NB4 (cell line): Measurements from ENCODE around the gene FAM120C.

Experiments
- DNase-seq: peaks from one replicate; pipeline ENCODE4 v3.0.0; 2010; ENCODE audit warnings: low read depth
- H3K4me3 ChIP-seq: one replicate; pipeline ENCODE4 v1.5.1; 2011; ENCODE audit warnings: mild to moderate bottlenecking, low read depth, low read length, moderate library complexity
- MYC ChIP-seq: IDR thresholded peaks from 2 replicates; pipeline ENCODE4 v1.6.1; 2011; ENCODE audit warnings: low read depth, low read length
- POLR2A ChIP-seq: IDR thresholded peaks from 2 replicates; pipeline ENCODE4 v1.6.1; 2011; ENCODE audit warnings: mild to moderate bottlenecking; ENCODE audit not compliant: insufficient read length; ENCODE audit errors: extremely low read depth
- TF ChIP-seq, protein P1 (sequence below): IDR thresholded peaks from one replicate; pipeline ENCODE4 v1.5.1; 2012; ENCODE audit warnings: low read depth, low read length
- TF ChIP-seq, protein P2 (sequence below): IDR thresholded peaks from 2 replicates; pipeline ENCODE4 v1.6.1; 2011; ENCODE audit warnings: low read depth, low read length

The FAM120C gene

DNA sequence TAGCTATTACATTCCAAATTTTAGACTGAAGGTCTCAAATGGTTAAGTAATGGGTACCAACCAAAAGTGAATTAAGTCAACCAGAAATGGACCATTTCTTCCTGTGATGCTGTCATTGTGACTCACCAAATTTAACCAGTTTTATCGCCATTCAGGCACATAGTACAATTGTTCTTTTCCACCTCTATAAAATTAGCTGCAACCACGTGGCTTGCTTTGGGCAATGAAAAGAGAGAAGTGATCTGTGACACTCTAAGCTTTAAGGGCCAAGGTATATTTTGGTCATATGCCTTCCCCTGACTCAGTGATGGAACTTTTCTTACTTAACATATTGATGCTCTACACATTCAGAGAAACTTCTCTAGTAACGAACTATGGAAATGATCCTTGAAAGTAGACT is 118.5 kb downstream of the FAM120C start:
- DNase-seq, result no peak
- no peak overlapping the region for H3K4me3 ChIP-seq
- TF ChIP-seq, protein P1, sequence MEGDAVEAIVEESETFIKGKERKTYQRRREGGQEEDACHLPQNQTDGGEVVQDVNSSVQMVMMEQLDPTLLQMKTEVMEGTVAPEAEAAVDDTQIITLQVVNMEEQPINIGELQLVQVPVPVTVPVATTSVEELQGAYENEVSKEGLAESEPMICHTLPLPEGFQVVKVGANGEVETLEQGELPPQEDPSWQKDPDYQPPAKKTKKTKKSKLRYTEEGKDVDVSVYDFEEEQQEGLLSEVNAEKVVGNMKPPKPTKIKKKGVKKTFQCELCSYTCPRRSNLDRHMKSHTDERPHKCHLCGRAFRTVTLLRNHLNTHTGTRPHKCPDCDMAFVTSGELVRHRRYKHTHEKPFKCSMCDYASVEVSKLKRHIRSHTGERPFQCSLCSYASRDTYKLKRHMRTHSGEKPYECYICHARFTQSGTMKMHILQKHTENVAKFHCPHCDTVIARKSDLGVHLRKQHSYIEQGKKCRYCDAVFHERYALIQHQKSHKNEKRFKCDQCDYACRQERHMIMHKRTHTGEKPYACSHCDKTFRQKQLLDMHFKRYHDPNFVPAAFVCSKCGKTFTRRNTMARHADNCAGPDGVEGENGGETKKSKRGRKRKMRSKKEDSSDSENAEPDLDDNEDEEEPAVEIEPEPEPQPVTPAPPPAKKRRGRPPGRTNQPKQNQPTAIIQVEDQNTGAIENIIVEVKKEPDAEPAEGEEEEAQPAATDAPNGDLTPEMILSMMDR, result no peak
- TF ChIP-seq, protein P2, sequence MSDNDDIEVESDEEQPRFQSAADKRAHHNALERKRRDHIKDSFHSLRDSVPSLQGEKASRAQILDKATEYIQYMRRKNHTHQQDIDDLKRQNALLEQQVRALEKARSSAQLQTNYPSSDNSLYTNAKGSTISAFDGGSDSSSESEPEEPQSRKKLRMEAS, result no peak
- TF ChIP-seq MYC, result no peak

DNA sequence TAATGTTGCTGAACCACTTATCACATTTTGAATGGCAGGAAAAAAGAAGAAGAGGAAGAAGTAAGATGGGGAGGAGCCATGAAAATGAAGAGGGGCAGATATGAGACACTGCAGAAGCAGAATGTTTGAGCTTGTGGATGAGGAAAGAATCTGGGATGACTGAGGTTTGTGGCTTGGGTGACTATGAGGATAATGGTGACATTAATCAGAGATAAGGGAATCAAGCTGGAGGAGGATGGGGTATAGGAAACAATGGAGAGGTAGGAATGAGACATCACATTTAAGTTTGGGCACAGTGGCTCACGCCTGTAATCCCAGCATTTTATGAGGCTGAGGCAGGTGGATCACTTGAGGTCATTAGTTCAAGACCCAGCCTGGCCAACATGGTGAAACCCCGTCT is 119.7 kb downstream of the FAM120C start:
- no peak overlapping the region for H3K4me3 ChIP-seq
- DNase-seq, result no peak
- TF ChIP-seq, protein P2, result no peak
- TF ChIP-seq, protein P1, result no peak
- no peak for TF ChIP-seq POLR2A
- TF ChIP-seq MYC, result no peak

DNA sequence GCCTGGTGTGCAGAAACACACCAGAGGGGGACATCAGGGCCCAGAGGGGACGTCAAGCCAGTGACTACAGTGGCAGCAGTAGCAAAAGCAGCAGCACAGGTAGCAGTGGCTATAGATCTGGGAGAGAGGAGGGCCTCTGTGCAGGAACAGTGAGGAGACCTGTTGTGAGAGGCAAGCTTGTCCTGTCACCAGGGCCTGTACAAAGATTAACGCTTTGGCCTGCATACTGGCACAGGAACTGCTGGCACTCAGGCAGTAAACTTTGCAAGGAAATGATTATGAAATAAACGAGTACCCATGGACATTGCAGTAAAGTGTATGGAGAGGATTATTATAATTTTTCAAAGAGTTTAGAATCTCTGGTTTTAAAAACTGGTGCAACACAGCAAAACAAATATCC is 133.3 kb downstream of the FAM120C start:
- peak; percentile 18 for DNase-seq
- TF ChIP-seq POLR2A, result no peak
- TF ChIP-seq, protein P2, result no peak
- TF ChIP-seq MYC, result no peak
- TF ChIP-seq, protein P1, result no peak

DNA sequence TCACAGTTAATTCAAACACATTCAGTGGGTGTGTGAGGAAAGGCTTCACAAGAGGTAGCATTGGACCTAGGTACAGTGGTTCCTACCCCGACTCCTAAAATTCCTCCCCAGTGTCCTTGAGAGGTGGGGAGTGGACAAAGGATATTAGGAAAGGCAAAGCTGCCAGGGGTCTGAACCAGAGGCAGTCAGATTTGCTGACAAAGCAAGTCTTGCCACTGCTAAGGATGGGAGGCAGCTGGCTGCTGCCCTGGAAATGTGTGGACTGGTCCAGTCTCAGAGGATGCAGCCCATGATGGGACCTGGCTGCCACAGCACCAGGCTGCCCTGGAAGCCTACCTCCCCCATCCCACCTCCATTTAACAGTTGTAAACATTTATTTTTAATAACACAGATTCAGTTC is 134.6 kb downstream of the FAM120C start:
- TF ChIP-seq, protein P2, result no peak
- TF ChIP-seq, protein P1, result no peak
- TF ChIP-seq POLR2A (no peak), MYC (no peak)
- DNase-seq, result no peak
- no peak overlapping the region for H3K4me3 ChIP-seq

More for the DNA sequence above, 133.3 kb downstream of the FAM120C start:
- H3K4me3 ChIP-seq, result no peak overlapping the region

DNA sequence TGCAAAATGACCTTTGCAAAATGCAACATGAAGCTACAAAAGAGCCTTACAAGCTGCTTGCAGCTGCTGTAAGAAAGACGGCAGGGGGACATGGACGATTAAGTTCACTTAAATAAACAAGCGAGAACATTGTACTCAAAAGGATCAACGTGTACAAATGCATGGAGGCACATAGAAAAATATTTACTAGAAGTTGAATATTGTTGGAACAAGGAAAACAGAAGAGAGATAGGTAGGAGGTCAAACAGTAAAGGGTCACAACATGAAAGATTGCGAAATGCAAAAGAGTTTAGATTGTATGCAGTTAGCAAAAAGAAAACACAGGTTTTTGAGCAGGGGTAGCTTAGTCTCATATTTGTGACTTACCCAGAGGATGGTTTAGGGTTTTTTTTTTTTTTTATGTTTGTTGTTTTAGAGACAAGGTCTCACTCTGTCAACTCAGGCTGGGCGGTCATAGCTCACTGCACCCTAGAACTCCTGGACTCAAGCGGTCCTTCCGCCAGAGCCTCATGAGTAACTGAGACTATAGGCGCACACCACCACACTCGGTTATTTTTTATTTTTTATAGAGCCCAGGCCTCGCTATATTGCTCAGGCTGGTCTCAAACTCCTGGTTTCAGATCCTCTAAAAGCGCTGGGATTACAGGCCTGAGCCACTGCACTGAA is 137.4 kb downstream of the FAM120C start:
- peak; percentile 2 for DNase-seq
- peak overlapping the region; percentile 70 for H3K4me3 ChIP-seq
- TF ChIP-seq POLR2A (no peak), MYC (no peak)
- TF ChIP-seq, protein P2, result no peak
- TF ChIP-seq, protein P1, result no peak
